ENCODE measurements around the gene CCDC197. TPM values are rescaled to one million over a fixed set of nuclear protein-coding genes. Genes with fewer than 3 reads are reported as not detected.

Gene CCDC197
- total RNA-seq, 2 donors from 2014 or later, result not detected

DNA sequence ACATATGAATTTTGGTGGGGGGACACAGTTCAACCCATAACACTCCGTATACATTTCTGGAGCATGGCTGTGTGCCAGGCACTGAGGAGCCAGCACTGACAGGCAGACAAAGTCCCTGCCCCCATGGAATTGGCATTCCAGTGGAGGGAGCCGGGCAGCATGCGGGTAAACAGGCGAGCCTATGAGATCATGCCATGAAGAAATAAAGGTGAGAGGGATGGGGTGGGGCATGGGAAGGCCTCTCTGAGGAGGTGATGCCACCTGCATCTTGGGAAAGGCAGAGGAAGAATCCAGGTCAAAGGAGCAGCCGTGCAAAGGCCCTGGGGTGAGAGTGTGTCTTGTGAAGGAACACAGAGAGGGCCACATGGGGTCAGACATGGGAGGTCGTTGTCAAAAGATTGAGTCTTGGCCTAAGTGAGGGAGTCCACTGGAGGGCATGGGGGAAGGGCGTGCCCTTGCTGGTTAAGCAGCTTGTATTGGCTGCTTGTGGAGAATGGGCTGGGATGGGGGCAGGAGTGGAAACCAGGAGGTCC is 32.6 kb downstream of the CCDC197 start:
- Histone ChIP-seq H3K4me3 (ENCODE audit: low read length) (no peak overlapping the region), H3K9me3 (ENCODE audit: control insufficient read depth, low read length) (peaks cover 6% of the 10 kb centered on the region), H3K36me3 (ENCODE audit: control insufficient read depth, insufficient read depth, low read length) (no peaks in the 10 kb centered on the region), H3K27ac (ENCODE audit: low read depth, low read length) (no peak overlapping the region), H3K9ac (ENCODE audit: extremely low read depth, low read length, poor library complexity, severe bottlenecking) (no peak overlapping the region), H3K27me3 (ENCODE audit: control insufficient read depth, insufficient read depth, low read length, poor library complexity, severe bottlenecking) (no peaks in the 10 kb centered on the region), H3K4me1 (ENCODE audit: control insufficient read depth, insufficient read depth, low read length) (no peaks in the 10 kb centered on the region)
- Mint-ChIP-seq H3K4me1 (peaks cover 7% of the 10 kb centered on the region), H3K27ac (no peak overlapping the region), H3K4me3 (no peak overlapping the region), H3K36me3 (ENCODE audit: low read depth) (peaks cover 4% of the 10 kb centered on the region), H3K27me3 (ENCODE audit: insufficient read depth) (no peaks in the 10 kb centered on the region), H3K9me3 (peaks cover 8% of the 10 kb centered on the region)
- WGBS, 2 experiments (ENCODE audit: insufficient coverage in 1 of 2, insufficient read length in 1 of 2), result 83 to 96% methylated on average over 1 to 7 of the region's 7 CpGs
- no peak for DNase-seq
- no peak for TF ChIP-seq CTCF (conservative IDR thresholded peaks at IDR 0.05)

- no peaks in the 10 kb centered on the region for H3K4me1 ChIP-seq (ENCODE audit: control insufficient read depth, insufficient read depth, low read length)
- no peaks in the 10 kb centered on the region for H3K27me3 ChIP-seq (ENCODE audit: control insufficient read depth, insufficient read depth, low read length, poor library complexity, severe bottlenecking)
- peaks cover 7% of the 10 kb centered on the region for H3K4me1 Mint-ChIP-seq
- TF ChIP-seq CTCF (conservative IDR thresholded peaks at IDR 0.05), result no peak
- no peak overlapping the region for H3K27ac Mint-ChIP-seq
- no peak overlapping the region for H3K4me3 Mint-ChIP-seq
- peaks cover 10% of the 10 kb centered on the region for H3K9me3 Mint-ChIP-seq
- H3K4me3 ChIP-seq (ENCODE audit: low read length), result no peak overlapping the region
- WGBS, 2 experiments (ENCODE audit: insufficient coverage in 1 of 2, insufficient read length in 1 of 2), result 93 to 97% methylated on average over 14 of the region's 14 CpGs
- DNase-seq, result no peak
- peaks cover 10% of the 10 kb centered on the region for H3K9me3 ChIP-seq (ENCODE audit: control insufficient read depth, low read length)
- H3K9ac ChIP-seq (ENCODE audit: extremely low read depth, low read length, poor library complexity, severe bottlenecking), result no peak overlapping the region
- H3K27me3 Mint-ChIP-seq (ENCODE audit: insufficient read depth), result no peaks in the 10 kb centered on the region
- no peak overlapping the region for H3K27ac ChIP-seq (ENCODE audit: low read depth, low read length)
- peaks cover 4% of the 10 kb centered on the region for H3K36me3 Mint-ChIP-seq (ENCODE audit: low read depth)
- no peaks in the 10 kb centered on the region for H3K36me3 ChIP-seq (ENCODE audit: control insufficient read depth, insufficient read depth, low read length)
These were observed 33.5 kb downstream of the CCDC197 start for GRCh38 chr14:94030571-94030970.

DNA sequence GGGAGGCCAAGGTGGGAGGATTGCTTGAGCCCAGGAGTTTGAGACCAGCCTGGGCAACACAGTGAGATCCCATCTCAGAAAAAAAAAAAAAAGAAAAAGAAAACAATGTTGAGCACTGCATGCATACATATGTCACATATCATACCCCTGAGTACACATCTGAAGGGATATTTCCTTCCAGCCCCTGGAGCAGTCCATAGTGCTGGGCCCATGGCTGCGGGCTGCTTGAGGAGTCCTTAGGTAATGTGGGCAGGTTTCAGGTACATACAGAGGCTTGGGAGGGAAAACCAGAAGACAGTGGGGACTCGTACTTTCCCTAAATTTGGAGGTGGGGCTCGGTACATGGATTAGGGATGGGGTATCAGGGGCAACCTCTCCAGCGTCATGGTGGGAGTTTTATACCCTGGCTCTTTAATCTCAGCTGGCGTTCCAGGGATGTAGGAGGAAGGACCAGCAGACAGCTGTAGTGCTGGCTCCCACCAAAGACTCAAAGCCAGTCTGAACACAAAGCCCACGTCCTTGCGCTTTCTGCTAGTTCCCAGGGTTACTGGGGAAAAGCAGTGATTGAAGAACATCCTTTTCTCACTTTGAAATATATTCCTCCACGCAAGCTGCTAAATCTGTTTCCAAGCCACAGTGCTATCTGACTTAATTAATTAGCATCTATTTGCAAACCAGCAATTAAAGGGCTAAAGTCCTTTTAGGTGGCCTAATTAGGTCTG is 34.2 kb downstream of the CCDC197 start:
- no peak overlapping the region for H3K27ac ChIP-seq (ENCODE audit: low read depth, low read length)
- no peak overlapping the region for H3K9ac ChIP-seq (ENCODE audit: extremely low read depth, low read length, poor library complexity, severe bottlenecking)
- no peak overlapping the region for H3K4me3 ChIP-seq (ENCODE audit: low read length)
- Mint-ChIP-seq H3K27me3 (ENCODE audit: insufficient read depth) (no peaks in the 10 kb centered on the region), H3K9me3 (peaks cover 13% of the 10 kb centered on the region), H3K36me3 (ENCODE audit: low read depth) (peaks cover 4% of the 10 kb centered on the region), H3K4me3 (no peak overlapping the region), H3K27ac (no peak overlapping the region), H3K4me1 (peaks cover 10% of the 10 kb centered on the region)
- no peaks in the 10 kb centered on the region for H3K27me3 ChIP-seq (ENCODE audit: control insufficient read depth, insufficient read depth, low read length, poor library complexity, severe bottlenecking)
- no peak for DNase-seq
- H3K9me3 ChIP-seq (ENCODE audit: control insufficient read depth, low read length), result peaks cover 10% of the 10 kb centered on the region
- H3K36me3 ChIP-seq (ENCODE audit: control insufficient read depth, insufficient read depth, low read length), result no peaks in the 10 kb centered on the region
- H3K4me1 ChIP-seq (ENCODE audit: control insufficient read depth, insufficient read depth, low read length), result peaks cover 4% of the 10 kb centered on the region
- 90 to 95% methylated on average over 7 to 8 of the region's 8 CpGs for WGBS, 2 experiments (ENCODE audit: insufficient coverage in 1 of 2, insufficient read length in 1 of 2)
- no peak for TF ChIP-seq CTCF (conservative IDR thresholded peaks at IDR 0.05)
